Stimulated activated CD4-positive, alpha-beta T cell treated with anti-CD3 and anti-CD28 coated beads, Interleukin-2, amount 100 ng/mL, for 48 hours (primary cell): ENCODE data around the gene KEL.

Experiments
- DNase-seq, 2 donors: peaks; one replicate each; pipeline ENCODE4 v3.0.0-alpha.2; 2020

KEL gene

DNA sequence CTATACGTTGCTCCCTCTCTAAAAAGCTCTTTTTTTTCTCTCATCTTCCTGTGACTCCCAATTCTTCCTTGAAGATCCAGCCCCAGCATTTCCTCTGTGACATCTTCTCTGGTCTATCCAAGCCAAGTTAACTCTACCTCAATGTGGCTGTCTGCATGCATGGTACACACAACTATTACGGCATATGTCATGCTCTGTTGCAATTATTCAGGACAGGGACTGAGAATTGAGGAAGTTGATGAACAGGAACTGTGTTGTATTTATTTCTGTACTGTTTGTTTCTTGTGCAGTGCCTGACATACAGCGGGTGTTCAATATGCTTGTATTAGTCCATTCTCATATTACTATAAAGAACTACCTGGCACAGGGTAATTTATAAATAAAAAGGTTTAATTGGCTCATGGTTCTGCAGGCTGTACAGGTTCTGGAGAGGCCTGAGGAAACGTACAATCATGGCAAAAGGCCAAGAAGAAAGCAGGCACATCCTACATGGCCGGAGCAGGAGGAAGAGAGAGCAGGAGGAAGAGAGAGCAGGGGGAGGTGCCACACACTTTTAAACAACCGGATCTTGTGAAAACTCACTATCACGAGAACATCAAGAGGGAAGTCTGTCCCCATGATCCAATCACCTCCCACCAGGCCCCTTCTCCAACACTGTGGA is 34.9 kb downstream of the KEL start:
- DNase-seq: no peak

DNA sequence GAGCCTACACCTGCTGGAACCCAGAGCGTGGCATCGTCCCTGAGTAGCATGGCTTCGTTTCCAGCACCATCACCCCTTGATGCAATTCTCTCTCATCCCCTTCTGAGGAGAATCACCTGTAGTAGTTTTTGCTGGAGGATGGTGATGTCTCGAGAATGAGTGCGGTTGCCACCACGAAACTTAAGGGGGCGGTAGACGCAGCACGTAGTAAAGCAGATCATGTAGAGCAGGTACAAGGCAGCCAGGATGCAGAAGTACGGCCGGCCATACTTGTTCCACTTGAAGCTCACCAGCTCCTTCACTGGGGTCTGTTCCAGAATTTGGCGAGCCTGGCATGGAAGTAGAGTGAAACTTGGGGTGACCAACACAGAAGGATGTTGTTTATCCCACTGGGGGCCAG is 36.8 kb downstream of the KEL start:
- no peak for DNase-seq

DNA sequence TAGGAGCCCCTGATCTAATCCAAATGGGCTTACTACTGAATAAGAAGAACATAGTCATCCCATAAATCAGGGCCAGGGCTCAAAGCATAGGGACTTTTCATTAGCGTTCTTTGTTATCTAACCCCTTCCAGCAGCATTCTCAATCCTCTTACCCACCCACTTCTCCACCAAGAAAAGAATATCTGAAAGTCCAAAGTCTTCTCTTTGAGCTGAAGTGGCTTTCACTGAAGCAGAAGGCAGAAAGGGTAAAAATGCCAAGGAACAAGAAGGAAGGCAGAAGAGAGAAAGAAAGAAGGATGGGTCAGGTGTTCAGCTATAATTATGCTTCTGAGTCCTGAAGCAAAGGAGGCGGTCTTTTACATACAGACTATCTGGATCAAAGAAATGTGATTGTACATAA is 38.8 kb downstream of the KEL start:
- DNase-seq: no peak

DNA sequence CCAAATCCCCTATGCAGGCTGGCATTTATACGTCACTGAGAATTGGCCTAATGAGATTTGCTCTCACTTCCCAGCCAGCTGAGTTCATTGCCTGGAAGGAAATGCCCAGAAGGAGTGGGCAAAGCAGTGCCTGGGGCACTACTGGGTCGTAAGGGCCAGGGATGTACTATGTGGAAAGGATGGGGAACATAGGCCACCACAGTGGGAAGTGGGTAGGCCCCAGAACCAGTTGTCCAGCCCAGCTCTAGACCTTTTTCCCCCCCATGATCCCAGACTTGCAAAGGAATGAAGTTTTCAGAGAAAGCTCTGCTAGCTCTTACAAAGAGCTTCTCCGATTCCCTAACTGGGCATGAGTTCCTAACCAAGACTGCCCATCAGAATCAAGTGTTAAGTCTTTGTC is 42.5 kb downstream of the KEL start:
- no peak for DNase-seq

DNA sequence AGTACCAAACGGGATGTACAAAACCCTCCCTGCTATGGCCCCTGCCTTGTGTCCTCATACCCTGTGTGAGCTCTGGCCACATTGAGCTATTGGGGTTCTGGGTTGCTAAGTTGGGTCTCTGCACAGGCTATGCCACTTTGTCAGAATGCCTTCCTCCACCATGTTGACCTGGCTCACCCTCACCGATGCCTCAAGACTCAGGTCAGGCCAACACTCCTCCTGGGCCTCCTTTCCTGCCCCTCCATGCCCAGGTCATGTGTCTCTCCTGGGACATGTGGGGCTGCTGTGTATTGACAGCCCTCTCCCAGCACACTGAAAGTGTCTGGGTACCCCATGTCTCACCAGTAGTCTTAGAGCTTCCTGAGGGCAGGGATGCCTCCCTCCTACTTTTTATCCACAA is 43.3 kb downstream of the KEL start:
- DNase-seq: no peak

DNA sequence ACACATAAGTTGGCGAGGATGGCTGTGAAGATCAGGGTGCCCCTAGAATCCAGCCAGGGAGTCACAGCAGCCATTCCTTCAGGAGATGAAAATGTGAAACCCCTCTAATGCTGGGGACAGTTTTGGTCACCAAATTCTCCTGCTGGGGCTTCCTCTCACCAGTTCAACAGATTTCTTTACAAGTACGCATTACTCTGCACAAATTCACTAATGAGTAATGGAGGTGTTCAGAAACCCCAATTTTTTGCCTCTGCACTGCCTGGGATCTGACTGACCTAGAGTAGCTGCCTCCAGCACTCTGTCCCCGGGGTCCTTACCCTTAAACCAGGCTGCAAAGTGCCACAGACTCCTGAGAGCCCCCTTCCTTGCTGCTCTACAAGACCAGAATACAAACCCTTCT is 44.7 kb downstream of the KEL start:
- no peak for DNase-seq

DNA sequence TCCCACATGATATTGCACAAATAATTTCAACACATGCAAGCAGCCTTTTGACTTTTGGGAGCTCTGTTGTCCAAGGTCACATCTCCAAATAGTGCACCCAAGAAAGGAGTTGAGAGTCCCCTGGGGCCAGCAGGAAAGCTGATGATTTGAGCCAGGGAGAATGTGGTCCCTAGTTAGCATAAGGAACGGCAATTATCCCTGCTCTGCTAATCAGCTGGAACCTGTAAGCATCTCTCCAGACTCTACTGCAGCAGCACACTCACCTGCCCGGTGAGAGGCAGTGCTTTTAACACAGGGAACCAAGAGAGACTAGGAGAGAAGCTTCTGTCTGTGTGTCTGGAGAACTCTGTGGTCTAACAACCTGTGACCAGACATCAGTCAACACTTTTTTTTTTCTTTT is 45.7 kb downstream of the KEL start:
- no peak for DNase-seq

DNA sequence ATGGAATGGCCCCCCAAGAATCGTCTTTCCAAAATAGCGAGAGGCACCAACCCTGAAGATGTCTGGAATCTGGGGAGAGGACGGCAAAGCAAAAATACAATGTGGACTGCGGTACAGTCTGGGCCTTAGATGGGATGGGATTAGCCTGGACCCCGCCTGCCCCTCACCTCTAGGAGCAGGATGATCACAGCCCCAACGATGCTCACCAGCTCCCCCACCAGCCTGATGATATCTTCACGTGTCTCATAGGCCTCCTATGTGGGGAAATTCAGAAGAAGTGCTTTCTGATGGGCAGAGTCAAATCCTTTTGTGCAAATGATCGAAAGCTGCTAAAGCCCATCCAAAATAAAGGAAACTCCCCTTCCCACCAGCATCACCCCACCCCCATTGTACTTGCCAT is 46.8 kb downstream of the KEL start:
- no peak for DNase-seq

DNA sequence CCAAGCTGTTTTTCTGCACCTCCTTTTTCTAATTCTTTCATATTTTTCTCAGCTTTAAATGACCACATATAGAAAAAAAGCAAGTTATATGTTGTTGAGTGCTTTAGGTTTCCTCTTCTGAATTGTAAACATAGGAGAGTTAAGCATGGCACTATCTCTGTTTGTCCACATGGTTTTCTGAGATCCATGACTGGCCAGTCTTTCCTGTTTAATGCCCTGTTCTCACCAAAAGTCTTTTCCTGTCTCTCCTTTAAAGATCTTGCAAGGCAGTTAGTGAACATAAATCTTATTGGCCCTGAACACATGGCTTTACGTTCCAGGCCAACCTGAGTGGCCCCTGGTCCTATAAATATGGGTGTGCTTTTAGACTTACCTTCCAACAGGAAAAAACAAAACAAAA is 48.0 kb downstream of the KEL start:
- no peak for DNase-seq

DNA sequence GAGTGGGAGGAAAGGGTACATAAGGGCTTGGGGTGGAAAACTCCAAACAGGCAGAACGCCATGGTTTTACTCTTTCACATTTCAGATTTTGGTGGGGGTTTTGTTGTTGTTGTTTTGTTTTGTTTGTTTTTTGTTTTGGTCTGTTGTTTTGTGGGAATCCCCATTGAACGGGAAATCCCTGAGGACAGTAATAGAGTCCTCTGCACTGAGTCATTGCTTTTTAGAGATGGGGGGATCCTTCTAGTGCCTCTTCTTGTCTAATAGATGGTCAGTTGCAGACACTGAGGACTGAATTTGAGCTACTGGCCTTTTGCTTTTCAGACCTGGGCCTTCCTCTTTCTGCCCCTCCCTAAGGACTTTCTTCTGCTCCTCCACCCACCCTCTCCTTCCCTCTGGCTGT is 48.6 kb downstream of the KEL start:
- DNase-seq: no peak

DNA sequence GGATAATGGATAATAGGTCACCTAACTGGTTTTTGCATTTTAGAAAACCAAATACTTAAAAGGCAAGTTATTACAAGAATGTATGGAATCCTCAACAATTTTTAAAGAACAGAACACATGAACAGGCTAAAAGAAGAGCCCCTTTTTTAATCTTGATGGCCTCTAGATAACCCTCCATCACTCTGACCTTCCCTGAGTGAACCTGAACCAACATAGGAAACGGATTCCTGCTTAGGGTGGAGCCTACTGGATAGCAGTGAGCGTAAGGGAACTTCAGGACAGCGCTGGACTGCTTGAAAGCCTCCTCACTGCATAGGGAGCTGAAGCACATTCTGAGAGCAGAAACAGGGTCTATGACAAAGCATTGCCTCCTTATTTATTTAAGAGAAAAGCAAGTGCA is 49.1 kb downstream of the KEL start:
- no peak for DNase-seq

DNA sequence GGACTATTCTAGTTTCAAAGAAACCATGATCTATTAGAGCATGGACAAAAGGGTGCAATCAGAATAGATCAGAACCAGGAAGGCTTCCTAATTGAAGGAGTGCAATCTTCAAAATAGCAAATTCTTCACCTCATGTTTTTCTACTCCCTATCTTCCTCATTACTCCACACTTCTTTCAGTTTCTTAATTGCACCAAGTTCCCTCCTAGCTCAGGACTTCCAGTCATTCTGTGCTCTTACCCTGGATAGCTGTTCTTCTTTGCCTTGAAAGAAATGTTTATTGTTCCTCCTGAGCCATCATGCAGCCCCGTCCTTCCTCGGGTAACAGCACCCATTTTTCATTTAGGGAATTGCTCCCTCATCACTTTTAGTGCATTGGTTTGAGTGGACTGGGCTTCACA is 51.7 kb downstream of the KEL start:
- no peak for DNase-seq

DNA sequence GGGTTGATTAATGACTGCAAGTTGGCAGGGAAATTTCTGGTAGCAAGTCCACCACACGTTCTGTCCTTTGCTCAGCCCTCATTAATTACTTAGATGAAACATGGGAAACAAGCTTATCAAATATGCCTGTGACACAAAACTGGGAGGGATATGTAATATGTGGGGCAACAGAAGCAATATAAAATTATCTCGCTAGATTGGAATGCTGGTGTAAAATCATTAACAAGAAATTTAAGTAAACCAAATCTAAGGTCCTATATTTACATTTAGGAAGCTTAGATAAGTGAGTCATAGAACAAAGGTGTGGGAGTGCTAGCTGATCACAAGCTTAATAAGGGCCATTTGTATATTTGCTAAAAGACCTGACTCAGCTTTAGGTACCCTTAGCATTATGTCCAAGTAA is 52.1 kb downstream of the KEL start:
- DNase-seq: no peak

DNA sequence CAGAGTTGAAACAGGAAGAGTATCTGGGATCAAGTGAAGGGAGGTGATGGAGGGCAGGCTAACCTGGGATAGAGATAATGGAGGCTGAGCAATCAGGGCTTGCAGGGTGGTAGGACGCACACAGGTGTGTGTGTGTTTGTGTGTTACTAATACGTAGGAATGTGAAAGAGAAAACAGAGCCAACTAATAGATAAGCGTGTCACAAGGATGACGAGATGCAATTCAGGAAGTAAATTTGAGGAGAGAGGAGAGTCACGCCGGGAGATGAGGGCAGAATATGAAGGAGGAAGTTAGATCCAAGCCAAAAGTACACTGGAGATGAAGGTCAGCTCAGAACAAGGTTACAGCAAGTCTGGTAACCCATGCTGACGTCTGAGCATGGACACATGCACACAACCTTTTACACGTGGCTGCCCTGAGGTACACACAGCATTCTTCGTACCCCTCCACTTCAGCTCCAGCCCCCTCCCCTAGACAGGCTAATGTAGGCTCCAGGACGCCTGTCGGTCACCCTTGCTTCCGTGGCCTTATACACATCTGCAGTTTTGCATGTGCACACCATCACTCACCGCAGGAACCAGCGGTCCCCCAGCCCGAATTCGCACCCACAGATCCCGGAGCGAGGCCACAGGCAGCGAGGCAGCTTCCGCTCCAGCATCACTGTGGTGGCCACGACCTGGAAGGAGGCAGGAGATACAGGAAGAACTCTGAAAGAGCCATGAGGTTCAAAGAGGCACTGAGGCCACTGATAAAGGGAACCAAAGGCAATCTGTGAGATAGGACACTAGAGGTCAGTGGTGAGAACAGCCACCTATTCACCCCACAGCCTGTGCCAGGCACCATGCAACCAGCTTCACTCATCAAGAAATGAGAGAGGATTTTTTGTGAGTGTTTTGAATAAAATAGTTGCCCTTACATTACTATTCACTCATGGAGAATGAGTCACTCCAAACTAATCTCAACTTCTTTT is 53.0 kb downstream of the KEL start:
- no peak for DNase-seq

DNA sequence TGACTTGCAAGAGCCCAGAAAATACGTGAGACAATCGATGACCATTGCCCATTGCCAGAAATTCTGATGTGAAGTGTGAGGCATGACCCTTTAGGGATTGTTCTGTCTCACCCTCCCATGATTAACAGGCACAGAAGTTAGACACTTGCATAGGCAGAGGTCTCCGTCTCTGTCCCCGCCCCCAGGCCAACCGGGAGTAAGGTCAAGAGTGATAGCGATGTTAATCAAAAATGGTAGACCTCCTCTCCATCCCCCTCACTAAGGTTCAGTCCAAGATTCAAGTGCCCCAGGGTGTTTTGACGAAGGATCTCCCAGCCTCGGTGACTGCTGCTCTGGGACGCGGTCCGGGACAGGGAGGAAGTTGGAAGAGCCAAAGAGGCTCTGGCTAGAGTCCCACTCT is 53.9 kb downstream of the KEL start:
- DNase-seq: no peak

DNA sequence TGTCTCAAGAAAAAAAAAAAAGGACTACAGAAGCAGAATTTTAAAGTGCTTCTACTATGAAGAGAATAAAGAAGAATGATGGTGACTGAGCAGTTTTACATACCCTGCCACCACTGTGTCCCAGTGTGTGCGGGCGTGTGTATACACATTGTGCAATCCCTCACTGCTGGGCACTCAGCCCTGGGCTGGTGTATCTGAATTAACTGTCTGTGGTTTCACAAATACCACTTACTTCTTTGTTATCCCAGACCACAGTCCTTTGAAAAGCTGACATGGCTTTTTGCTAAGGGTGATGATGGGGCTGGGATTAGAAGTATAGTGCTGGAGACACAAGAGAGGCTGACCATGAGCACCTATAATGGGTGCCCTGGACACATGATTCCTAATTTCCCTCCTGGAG is 55.5 kb downstream of the KEL start:
- DNase-seq: no peak

DNA sequence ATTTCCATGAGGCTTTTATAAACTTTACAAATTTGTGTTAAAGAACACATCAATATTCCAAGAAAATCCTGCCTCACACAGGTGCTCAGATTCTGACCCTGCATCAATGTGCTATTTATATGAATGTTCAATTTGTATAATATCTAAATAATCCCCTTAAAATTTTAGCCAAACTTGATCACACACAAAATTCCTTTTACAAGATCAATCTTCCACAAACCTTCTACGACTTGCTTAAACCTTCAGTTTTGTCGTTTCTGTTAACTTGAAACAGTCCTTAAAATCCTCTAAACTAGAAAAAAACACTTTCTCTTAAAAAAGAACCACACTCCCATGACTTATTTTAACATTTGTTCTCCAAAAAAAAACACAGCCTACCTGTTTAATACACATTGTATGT is 56.4 kb downstream of the KEL start:
- no peak for DNase-seq

DNA sequence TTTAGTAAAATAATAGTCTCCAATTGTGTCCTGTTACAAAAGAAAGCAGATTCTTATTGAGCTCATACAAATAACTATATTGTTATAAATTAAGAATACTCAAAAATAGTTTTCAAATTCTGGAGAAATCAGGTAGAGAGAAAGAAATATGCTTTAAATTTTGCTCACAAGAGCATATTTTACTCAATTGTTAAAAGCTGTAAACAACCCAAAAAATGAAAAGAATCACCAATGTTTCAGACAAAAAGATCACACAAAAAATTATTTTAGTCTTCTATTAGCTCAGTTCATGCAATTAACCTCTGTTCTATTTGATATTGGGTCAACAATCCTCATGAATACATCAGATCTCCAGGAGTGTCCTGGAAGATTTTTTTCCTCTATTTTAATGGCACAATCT is 58.0 kb downstream of the KEL start:
- no peak for DNase-seq

DNA sequence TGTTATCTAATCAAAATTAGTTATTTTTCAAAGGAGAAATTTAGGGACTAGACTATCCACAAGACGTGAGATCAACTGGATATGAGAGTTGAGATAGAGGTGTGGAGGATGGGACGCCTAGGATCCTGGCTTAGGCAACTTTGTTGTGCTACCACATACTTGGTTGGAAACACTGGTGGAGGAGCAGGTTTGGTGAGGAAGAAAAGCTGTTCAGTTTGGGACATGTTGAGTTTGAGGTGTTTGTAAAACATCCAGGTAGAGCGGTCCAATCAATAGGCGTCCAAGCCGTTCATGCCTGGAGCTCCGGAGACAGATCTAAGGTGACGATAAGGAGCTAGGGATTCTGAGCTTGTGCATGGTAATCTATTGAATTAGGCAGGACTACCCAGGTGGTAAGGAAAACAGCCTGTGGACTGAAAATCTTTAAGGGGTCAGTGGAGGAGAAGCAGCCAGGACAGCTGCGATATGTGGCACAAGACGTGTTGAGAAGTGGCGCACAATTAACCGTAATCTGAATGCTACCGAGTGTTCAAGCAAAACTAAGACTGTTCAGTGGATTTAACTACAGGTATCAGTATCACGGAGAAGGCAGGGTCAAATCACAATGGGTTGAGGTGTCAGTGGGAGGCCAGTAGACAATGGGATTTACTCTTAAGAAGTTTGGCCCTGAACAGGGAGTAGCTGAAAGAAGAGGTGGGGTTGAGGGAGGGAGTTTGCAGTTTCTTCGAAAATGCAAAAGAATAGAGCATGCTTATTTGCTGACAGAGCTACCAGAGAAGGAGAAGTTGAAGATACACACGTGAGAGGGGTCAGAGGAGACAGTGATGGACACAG is 60.5 kb downstream of the KEL start:
- no peak for DNase-seq

DNA sequence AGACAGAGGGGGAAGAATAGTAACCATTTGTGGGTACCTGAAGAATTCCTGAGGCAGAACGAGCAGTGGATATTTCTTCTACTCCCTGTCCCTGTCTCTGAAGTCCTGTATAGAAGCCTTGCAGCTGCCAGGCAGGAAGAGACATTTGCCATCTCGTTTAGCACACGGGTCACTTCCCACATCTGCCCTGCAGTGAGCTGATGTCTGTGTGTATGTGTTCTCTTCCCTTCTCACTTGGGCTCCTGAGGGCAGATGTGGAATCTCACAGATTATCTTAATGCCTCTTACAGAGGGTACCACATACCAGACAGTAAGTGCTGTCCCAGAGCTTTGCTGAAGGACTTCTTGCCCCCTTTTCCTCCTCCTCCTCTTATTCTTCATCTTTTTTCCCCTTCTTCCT is 62.5 kb downstream of the KEL start:
- DNase-seq: no peak

DNA sequence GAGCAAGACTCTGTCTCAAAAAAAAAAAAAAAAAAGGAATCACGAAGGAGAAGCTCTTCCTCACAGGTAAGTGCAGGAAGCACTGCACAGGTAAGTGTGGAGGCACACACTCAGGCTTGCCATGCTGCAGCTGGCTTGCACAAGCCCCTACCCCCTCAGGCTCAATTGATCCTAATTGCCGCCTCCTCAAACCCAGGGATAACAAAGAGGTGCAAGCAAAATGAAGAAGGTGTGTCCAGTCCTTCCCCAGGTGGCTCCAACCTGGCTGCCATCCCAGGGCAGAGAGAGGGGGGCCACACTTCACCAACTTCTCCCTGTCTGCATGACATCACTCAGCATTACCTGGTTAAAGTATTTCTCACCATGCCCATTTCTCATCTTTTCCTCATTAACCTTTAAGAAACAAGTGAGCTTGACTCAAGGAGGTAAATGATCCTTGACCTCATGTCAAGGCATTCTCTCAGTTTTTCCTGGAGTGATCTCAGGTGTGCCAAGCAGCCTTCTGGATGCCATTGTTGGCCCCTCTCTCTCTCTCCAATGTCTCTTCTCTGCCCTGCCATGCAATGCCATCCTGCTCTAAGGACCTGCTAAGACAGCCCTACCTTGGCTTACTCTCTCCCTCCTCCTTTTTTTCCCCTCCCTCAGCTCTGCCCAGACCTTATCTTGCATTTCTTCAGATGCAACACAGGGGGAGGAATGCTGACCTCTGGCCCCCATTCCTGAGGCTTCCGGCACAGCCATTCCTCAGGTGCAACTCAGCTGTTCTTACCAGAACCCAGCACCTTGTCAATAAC is 63.6 kb downstream of the KEL start:
- no peak for DNase-seq

DNA sequence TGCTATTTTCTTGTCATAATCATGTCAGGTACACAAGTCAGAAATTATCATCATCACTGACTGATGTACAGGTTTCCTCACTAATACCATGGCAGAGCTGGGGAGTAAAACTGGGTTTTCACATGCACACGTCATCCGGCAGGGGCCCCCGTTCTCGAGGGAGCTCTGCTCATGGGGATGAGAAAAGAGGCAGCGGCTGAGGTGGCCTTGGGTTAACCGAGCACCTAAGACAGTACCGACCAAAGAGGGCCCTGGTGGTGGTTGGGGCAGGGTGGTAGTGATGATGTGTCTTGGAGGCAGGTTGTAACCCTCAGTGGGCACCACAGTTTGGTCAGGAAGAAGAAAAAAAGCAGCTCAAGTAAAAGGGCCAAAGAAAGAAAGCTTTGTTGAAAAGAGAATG is 64.5 kb downstream of the KEL start:
- no peak for DNase-seq
